ENCODE measurements around the gene HINT3.

GRCh38 chr6:125918681-125919566 lies 37.6 kb upstream of the HINT3 start:
- TF ChIP-seq, protein P1, sequence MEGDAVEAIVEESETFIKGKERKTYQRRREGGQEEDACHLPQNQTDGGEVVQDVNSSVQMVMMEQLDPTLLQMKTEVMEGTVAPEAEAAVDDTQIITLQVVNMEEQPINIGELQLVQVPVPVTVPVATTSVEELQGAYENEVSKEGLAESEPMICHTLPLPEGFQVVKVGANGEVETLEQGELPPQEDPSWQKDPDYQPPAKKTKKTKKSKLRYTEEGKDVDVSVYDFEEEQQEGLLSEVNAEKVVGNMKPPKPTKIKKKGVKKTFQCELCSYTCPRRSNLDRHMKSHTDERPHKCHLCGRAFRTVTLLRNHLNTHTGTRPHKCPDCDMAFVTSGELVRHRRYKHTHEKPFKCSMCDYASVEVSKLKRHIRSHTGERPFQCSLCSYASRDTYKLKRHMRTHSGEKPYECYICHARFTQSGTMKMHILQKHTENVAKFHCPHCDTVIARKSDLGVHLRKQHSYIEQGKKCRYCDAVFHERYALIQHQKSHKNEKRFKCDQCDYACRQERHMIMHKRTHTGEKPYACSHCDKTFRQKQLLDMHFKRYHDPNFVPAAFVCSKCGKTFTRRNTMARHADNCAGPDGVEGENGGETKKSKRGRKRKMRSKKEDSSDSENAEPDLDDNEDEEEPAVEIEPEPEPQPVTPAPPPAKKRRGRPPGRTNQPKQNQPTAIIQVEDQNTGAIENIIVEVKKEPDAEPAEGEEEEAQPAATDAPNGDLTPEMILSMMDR (IDR thresholded peaks at IDR 0.05) = no peak
- TF ChIP-seq POLR2A (IDR thresholded peaks at IDR 0.05) = peak; percentile 68 to 70
